Choroid plexus epithelial cell (primary cell): Measurements from ENCODE around the gene C10orf62.

Experiments used
- DNase-seq: peaks from one replicate; pipeline ENCODE4 v3.0.0-alpha.2; 2010; ENCODE audit warnings: low read depth
- H3K4me3 ChIP-seq: 2 replicates; pipeline ENCODE4 v1.5.1; 2011; ENCODE audit warnings: low read depth, mild to moderate bottlenecking, control low read depth, low read length, moderate library complexity
- TF ChIP-seq, protein P1 (sequence below): conservative IDR thresholded peaks from 2 replicates; pipeline ENCODE4 v1.5.1; 2011; ENCODE audit warnings: low read depth, mild to moderate bottlenecking, control low read depth, inconsistent platforms, low read length, moderate library complexity

C10orf62 gene

DNA sequence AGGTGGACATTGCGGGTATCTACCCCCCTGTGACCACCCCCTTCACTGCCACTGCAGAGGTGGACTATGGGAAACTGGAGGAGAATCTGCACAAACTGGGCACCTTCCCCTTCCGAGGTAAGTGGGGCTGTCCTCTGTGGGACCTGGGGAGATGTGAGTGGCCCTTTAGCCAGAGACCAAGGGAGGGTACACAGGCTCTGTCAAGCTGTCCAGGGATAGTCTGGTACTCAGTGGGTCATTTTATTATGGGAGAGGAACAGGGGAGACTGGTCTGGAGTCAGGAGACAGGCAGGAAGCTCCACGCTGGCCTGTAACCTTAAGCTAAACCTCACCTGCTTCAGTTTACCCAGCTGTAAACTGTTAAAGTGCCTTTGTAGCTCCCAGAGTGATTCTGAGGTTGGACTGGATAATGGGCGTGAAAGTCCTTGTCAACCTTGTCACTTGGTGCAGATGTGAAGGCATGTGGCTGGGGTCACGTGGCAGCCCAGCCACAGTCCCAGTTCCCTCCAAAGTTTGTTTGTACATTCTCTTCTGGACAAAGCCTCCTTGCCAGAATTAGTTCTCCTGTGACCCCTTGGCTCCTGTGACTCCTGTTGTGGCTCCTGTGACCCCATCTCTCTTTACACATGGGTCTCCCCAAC lies 4.6 kb upstream of the C10orf62 start:
- no peak for DNase-seq

DNA sequence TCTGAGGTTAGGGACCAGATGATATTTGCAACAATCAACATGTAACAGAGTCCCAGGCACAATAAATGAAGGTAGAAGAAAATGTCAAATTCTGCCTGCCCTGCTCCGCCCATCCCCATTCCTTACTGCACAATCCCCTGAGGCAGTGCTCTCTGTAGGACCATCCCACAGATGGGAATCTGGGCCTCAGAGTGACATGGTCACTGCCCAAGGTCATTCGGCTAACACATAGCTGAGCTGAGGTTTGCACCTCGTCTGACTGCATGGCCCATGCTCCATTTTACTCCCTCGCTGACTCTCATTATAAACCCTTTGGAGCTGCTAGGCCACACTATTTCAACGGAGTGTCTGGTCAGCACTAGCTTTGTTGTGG lies 4.1 kb upstream of the C10orf62 start:
- no peak overlapping the region for H3K4me3 ChIP-seq
- DNase-seq: no peak
- TF ChIP-seq, protein P1, sequence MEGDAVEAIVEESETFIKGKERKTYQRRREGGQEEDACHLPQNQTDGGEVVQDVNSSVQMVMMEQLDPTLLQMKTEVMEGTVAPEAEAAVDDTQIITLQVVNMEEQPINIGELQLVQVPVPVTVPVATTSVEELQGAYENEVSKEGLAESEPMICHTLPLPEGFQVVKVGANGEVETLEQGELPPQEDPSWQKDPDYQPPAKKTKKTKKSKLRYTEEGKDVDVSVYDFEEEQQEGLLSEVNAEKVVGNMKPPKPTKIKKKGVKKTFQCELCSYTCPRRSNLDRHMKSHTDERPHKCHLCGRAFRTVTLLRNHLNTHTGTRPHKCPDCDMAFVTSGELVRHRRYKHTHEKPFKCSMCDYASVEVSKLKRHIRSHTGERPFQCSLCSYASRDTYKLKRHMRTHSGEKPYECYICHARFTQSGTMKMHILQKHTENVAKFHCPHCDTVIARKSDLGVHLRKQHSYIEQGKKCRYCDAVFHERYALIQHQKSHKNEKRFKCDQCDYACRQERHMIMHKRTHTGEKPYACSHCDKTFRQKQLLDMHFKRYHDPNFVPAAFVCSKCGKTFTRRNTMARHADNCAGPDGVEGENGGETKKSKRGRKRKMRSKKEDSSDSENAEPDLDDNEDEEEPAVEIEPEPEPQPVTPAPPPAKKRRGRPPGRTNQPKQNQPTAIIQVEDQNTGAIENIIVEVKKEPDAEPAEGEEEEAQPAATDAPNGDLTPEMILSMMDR: no peak

More for the DNA sequence above, 4.6 kb upstream of the C10orf62 start:
- no peak overlapping the region for H3K4me3 ChIP-seq
- TF ChIP-seq, protein P1: no peak

DNA sequence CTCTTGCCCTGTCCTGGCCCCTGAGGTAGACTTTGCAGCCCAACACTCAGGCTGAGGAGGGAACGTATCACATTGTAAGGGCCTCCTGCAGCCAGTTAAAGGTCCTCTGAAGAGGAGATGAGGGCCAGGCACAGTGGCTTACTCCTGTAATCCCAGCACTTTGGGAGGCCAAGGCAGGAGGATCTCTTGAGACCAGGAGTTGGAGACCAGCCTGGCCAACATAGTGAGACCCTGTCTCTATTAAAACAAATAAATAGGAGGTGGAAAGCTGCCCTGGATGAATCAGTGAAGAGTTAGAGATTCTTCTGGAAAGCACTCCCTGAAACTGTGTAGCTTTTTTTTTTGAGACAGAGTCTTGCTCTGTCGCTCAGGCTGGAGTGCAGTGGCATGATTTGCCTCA lies 2.3 kb upstream of the C10orf62 start:
- no peak for DNase-seq
- TF ChIP-seq, protein P1: no peak

DNA sequence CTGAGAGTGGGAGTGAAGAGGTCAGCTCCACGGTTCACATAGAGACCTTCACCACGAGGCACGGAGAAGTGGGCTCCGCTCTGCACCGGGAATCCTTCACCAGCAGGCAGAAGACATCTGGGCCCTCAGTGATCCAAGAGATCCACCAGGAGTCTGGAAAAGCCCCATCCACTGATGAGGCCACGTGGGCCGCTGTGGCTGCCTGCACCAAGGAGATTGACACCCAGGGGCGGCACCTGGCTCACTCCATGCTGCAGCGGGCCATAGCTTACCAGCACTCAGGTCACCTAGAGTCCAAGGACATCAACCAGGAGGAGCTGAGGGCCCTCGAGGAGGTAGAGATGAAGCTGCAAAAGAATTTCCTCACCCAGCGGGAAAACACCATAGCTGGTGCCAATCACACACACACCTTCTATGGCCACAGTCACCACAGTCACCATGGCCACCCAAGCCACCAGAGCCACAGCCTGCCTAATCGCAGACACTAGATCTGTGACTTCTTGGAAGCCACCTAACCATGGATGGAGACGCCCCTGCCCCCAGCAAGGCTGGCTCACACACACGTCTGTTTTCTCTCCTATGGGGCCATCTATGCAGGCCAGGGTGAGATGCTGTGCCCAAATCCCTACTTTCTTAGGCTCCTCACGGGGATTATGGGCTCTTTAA lies 694 bp downstream of the C10orf62 start:
- no peak overlapping the region for H3K4me3 ChIP-seq
- TF ChIP-seq, protein P1: no peak
- DNase-seq: no peak

More for the DNA sequence above, 2.3 kb upstream of the C10orf62 start:
- H3K4me3 ChIP-seq: no peak overlapping the region

DNA sequence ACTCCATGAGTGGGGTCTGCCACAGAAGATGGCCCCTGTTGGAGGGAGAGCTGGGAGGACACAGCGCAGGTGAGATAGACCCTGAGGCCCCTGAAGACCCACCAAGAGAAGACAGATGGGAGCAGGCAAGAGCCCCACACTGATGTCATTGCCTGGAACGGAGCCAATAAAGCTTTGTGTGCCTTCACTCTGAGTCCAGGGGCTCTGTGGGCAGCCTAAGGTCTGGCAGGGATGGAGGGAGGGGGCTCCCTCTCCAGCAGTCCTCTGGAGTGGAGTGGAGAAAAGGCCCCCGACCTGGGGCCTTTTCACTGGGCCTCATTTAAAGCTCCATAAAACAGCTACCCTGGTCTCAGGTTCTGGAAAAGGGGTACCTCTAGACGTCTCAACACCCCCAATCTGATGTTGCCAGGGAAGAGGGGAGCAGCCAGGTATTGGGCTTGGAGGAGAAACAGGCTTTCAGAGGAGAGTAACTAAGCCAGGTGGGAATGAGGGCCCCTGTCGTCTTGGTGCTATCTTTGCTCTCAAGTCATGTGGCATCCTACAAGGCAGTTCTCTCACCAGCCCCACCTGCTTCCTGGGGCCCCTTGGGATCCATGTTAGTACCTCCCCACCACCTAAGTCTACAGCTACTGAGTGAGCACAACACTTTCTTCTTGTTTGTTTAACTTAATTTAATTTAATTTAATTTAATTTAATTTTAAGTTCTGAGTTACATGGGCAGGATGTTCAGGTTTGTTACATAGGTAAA lies 1.4 kb downstream of the C10orf62 start:
- no peak overlapping the region for H3K4me3 ChIP-seq
- TF ChIP-seq, protein P1: no peak
- DNase-seq: no peak

DNA sequence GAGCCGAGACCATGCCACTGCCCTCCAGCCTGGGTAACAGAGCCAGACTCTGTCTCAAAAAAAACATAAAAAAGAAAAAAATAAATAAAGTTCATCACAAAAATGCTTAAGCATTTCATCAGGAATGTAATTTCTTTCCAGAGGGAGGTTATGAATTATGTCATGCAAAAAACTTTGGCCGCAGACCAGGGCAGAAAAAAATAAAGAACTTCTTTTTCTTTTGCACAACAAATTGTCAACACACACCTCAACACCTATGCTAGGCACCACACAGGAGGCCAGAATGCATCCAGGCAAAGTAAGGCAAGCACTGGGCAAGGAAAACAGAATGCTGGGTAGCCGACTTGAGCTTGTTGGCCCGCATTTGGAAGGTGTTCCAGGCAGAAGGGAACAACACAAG lies 3.9 kb downstream of the C10orf62 start:
- peak; percentile 63 for DNase-seq
- H3K4me3 ChIP-seq: no peak overlapping the region
- TF ChIP-seq, protein P1: no peak
